Adipocyte (in vitro differentiated cells): ENCODE results near the gene NDRG2.
"Not testable (repeated sequence)": the region's sequence is repeated elsewhere in the genome, so short reads cannot be mapped to it uniquely, and the experiment has no call there.

Source experiments
- DNase-seq: peaks from one replicate; pipeline ENCODE4 v3.0.0-alpha.2; 2015; ENCODE audit warnings: low read depth
- H3K27me3 ChIP-seq: replicated peaks from 2 replicates; pipeline ENCODE4 v1.7.0; 2013; ENCODE audit warnings: mild to moderate bottlenecking, low read length, moderate library complexity; ENCODE audit not compliant: control insufficient read depth, insufficient read depth
- H3K36me3 ChIP-seq: 2 replicates; pipeline ENCODE4 v1.7.0; 2013; ENCODE audit warnings: low read length, mild to moderate bottlenecking, moderate library complexity; ENCODE audit not compliant: control insufficient read depth, insufficient read depth, severe bottlenecking
- H3K4me1 ChIP-seq: 2 replicates; pipeline ENCODE4 v1.7.0; 2013; ENCODE audit warnings: mild to moderate bottlenecking, low read length, moderate library complexity; ENCODE audit not compliant: control insufficient read depth, insufficient read depth
- H3K4me3 ChIP-seq: 2 replicates; pipeline ENCODE4 v1.7.0; 2013; ENCODE audit warnings: mild to moderate bottlenecking, low read length, moderate library complexity
- H3K9ac ChIP-seq: 2 replicates; pipeline ENCODE4 v1.7.0; 2013; ENCODE audit warnings: mild to moderate bottlenecking, low read length, moderate library complexity
- H3K9me3 ChIP-seq: 2 replicates; pipeline ENCODE4 v1.7.0; 2013; ENCODE audit warnings: mild to moderate bottlenecking, low read length, moderate library complexity; ENCODE audit not compliant: control insufficient read depth

NDRG2 gene

GRCh38 chr14:21017528-21018245, 7.2 kb downstream of the NDRG2 start:
- Histone ChIP-seq H3K4me1 (peaks cover 3% of the 10 kb centered on the region), H3K4me3 (no peak overlapping the region), H3K9me3 (no peaks in the 10 kb centered on the region), H3K27me3 (peaks cover 18% of the 10 kb centered on the region), H3K36me3 (no peaks in the 10 kb centered on the region), H3K9ac (no peak overlapping the region)
- no peak for DNase-seq

- no peaks in the 10 kb centered on the region for H3K36me3 ChIP-seq
- H3K27me3 ChIP-seq: peaks cover 18% of the 10 kb centered on the region
- no peak for DNase-seq
- no peak overlapping the region for H3K4me3 ChIP-seq
- no peak overlapping the region for H3K9ac ChIP-seq
- no peaks in the 10 kb centered on the region for H3K9me3 ChIP-seq
- H3K4me1 ChIP-seq: peaks cover 3% of the 10 kb centered on the region
These were observed 8.3 kb downstream of the NDRG2 start for GRCh38 chr14:21016413-21017190.

GRCh38 chr14:21015312-21015711, 9.5 kb downstream of the NDRG2 start:
- Histone ChIP-seq H3K27me3 (peaks cover 24% of the 10 kb centered on the region), H3K4me1 (peaks cover 3% of the 10 kb centered on the region), H3K9ac (no peak overlapping the region), H3K9me3 (no peaks in the 10 kb centered on the region), H3K36me3 (no peaks in the 10 kb centered on the region), H3K4me3 (no peak overlapping the region)
- DNase-seq: no peak

GRCh38 chr14:21014761-21015190, 10.1 kb downstream of the NDRG2 start:
- H3K36me3 ChIP-seq: no peaks in the 10 kb centered on the region
- H3K4me3 ChIP-seq: no peak overlapping the region
- H3K9me3 ChIP-seq: no peaks in the 10 kb centered on the region
- peaks cover 24% of the 10 kb centered on the region for H3K27me3 ChIP-seq
- DNase-seq: peak; percentile 95
- no peak overlapping the region for H3K9ac ChIP-seq
- peaks cover 3% of the 10 kb centered on the region for H3K4me1 ChIP-seq

GRCh38 chr14:21011136-21011535, 13.7 kb downstream of the NDRG2 start:
- Histone ChIP-seq H3K4me1 (no peaks in the 10 kb centered on the region), H3K9me3 (no peaks in the 10 kb centered on the region), H3K27me3 (peaks cover 24% of the 10 kb centered on the region), H3K4me3 (no peak overlapping the region), H3K36me3 (no peaks in the 10 kb centered on the region), H3K9ac (no peak overlapping the region)
- no peak for DNase-seq

- H3K36me3 ChIP-seq, H3K9ac ChIP-seq, H3K9me3 ChIP-seq, H3K4me1 ChIP-seq, H3K4me3 ChIP-seq, DNase-seq: not testable (repeated sequence)
- H3K27me3 ChIP-seq: peaks cover 24% of the 10 kb centered on the region
These were observed 15.1 kb downstream of the NDRG2 start for GRCh38 chr14:21009721-21010120.

- no peak for DNase-seq
- Histone ChIP-seq H3K4me3 (no peak overlapping the region), H3K27me3 (no peaks in the 10 kb centered on the region), H3K4me1 (peaks cover 7% of the 10 kb centered on the region), H3K9me3 (no peaks in the 10 kb centered on the region), H3K9ac (no peak overlapping the region), H3K36me3 (no peaks in the 10 kb centered on the region)
These were observed 21.0 kb downstream of the NDRG2 start for GRCh38 chr14:21003788-21004346.

GRCh38 chr14:21001218-21001617, 23.6 kb downstream of the NDRG2 start:
- Histone ChIP-seq H3K4me1 (peaks cover 16% of the 10 kb centered on the region), H3K9me3 (no peaks in the 10 kb centered on the region), H3K4me3 (no peak overlapping the region), H3K9ac (no peak overlapping the region), H3K27me3 (no peaks in the 10 kb centered on the region), H3K36me3 (peaks cover 14% of the 10 kb centered on the region)
- DNase-seq: no peak

- no peak overlapping the region for H3K4me3 ChIP-seq
- peaks cover 30% of the 10 kb centered on the region for H3K36me3 ChIP-seq
- H3K9ac ChIP-seq: no peak overlapping the region
- H3K27me3 ChIP-seq: no peaks in the 10 kb centered on the region
- H3K4me1 ChIP-seq: peaks cover 16% of the 10 kb centered on the region
- no peak for DNase-seq
- H3K9me3 ChIP-seq: no peaks in the 10 kb centered on the region
These were observed 25.3 kb downstream of the NDRG2 start for GRCh38 chr14:20999591-20999990.

- Histone ChIP-seq H3K9me3 (no peaks in the 10 kb centered on the region), H3K36me3 (peaks cover 38% of the 10 kb centered on the region), H3K4me1 (peaks cover 16% of the 10 kb centered on the region), H3K4me3 (peak within 1 kb of the TSS; percentile 26), H3K27me3 (no peaks in the 10 kb centered on the region), H3K9ac (no peak within 1 kb of the TSS)
- peak; percentile 63 for DNase-seq
These were observed 26.0 kb downstream of the NDRG2 start, which contains the start of gene SLC39A2 for GRCh38 chr14:20998674-20999366. Gene SLC39A2, plus strand, starts transcription at chr14:20999293. Its CDS starts 154 bp downstream, at chr14:20999447.

GRCh38 chr14:20998139-20998538, 26.7 kb downstream of the NDRG2 start:
- Histone ChIP-seq H3K36me3 (peaks cover 42% of the 10 kb centered on the region), H3K27me3 (no peaks in the 10 kb centered on the region), H3K9ac (no peak overlapping the region), H3K4me3 (peak overlapping the region; percentile 26), H3K4me1 (peaks cover 16% of the 10 kb centered on the region), H3K9me3 (no peaks in the 10 kb centered on the region)
- no peak for DNase-seq
